ENCODE measurements around the gene CCDC85A.

DNA sequence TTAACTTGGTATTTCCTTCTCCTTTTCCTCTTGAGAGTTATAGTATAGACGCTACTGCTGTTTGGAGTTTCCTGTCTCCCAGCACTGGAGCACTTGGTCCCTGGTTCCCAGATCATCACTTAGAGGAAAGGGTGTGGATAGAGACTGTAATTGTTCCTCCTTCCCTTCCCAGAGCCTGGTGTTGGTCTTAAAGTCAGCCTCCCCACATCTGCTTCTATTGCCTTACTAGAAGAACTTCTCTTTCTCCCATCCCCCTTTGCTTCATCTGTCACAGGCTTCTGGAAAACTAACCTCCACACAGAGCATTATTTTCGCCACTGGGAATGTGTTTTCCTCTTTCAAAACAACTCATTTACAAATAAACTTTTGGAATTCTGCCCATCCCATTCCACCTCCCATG, 131.0 kb downstream of the CCDC85A start:
- TF ChIP-seq, protein P1, sequence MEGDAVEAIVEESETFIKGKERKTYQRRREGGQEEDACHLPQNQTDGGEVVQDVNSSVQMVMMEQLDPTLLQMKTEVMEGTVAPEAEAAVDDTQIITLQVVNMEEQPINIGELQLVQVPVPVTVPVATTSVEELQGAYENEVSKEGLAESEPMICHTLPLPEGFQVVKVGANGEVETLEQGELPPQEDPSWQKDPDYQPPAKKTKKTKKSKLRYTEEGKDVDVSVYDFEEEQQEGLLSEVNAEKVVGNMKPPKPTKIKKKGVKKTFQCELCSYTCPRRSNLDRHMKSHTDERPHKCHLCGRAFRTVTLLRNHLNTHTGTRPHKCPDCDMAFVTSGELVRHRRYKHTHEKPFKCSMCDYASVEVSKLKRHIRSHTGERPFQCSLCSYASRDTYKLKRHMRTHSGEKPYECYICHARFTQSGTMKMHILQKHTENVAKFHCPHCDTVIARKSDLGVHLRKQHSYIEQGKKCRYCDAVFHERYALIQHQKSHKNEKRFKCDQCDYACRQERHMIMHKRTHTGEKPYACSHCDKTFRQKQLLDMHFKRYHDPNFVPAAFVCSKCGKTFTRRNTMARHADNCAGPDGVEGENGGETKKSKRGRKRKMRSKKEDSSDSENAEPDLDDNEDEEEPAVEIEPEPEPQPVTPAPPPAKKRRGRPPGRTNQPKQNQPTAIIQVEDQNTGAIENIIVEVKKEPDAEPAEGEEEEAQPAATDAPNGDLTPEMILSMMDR (conservative IDR thresholded peaks at IDR 0.05; ENCODE audit: low read length), result no peak
- no peak for TF ChIP-seq EZH2phosphoT487 (IDR thresholded peaks at IDR 0.05; ENCODE audit: borderline replicate concordance)
